Common myeloid progenitor, CD34-positive (primary cell): Measurements from ENCODE around the gene MSI2.

Experiments used
- CTCF ChIA-PET: fragments of 350-600 bp; sonication (Branson Sonifier 250); formaldehyde crosslinking; loops from one replicate; lab custom pipeline; 2021; ENCODE audit warnings: antibody characterized with exemption; lab: Charles Lee
- POLR2A ChIA-PET: fragments of 350-600 bp; sonication (Branson Sonifier 250); formaldehyde crosslinking; loops from one replicate; lab custom pipeline; 2021; ENCODE audit warnings: antibody characterized with exemption; lab: Charles Lee
- DNase-seq, 3 donors: peaks; one replicate each; pipeline versions ENCODE4 v3.0.0 to v3.0.0-alpha.2; 2013
- H3K27ac ChIP-seq, 2 experiments: 1 replicate in 1 of 2; 2 replicates in 1 of 2; pipeline ENCODE4 v1.7.0; 2013; ENCODE audit warnings: inconsistent platforms in 2 of 2, low read length in 2 of 2, mild to moderate bottlenecking in 2 of 2, low read depth in 1 of 2, moderate library complexity in 1 of 2; ENCODE audit not compliant: severe bottlenecking in 2 of 2, insufficient read depth in 1 of 2, poor library complexity in 1 of 2
- H3K27me3 ChIP-seq, 5 experiments: replicated peaks in 2 of 5; 1 replicate in 3 of 5; 2 replicates in 2 of 5; pipeline versions ENCODE4 v1.6.1 to v1.7.0; 2013; ENCODE audit warnings: low read length in 4 of 5, mild to moderate bottlenecking in 2 of 5, moderate library complexity in 2 of 5, inconsistent platforms in 1 of 5; ENCODE audit not compliant: insufficient read depth in 5 of 5, control insufficient read depth in 4 of 5
- H3K36me3 ChIP-seq, 4 experiments: 1 replicate in 2 of 4; 2 replicates in 2 of 4; pipeline versions ENCODE4 v1.6.1 to v1.7.0; 2013; ENCODE audit warnings: low read length in 3 of 4, control low read depth in 1 of 4, mild to moderate bottlenecking in 1 of 4; ENCODE audit not compliant: control insufficient read depth in 4 of 4, insufficient read depth in 4 of 4
- H3K4me1 ChIP-seq, 4 experiments: 1 replicate in 3 of 4; 2 replicates in 1 of 4; pipeline versions ENCODE4 v1.6.1 to v1.7.1; 2013; ENCODE audit warnings: low read length in 3 of 4, mild to moderate bottlenecking in 3 of 4, control low read depth in 1 of 4, inconsistent platforms in 1 of 4, moderate library complexity in 1 of 4; ENCODE audit not compliant: control insufficient read depth in 4 of 4, insufficient read depth in 4 of 4; ENCODE audit errors: control extremely low read depth in 1 of 4
- H3K4me3 ChIP-seq, 7 experiments: 1 replicate in 4 of 7; 2 replicates in 3 of 7; pipeline versions ENCODE4 v1.5.1 to v1.7.0; 2013; ENCODE audit warnings: mild to moderate bottlenecking in 7 of 7, low read length in 6 of 7, moderate library complexity in 6 of 7, inconsistent platforms in 2 of 7, low read depth in 2 of 7, control low read depth in 1 of 7; ENCODE audit not compliant: insufficient read depth in 4 of 7, control insufficient read depth in 1 of 7; ENCODE audit errors: extremely low read depth in 1 of 7
- H3K9me3 ChIP-seq, 5 experiments: 1 replicate in 4 of 5; 2 replicates in 1 of 5; pipeline versions ENCODE4 v1.6.1 to v1.7.1; 2013; ENCODE audit warnings: low read length in 4 of 5, mild to moderate bottlenecking in 2 of 5, inconsistent platforms in 1 of 5, low read depth in 1 of 5, moderate library complexity in 1 of 5; ENCODE audit not compliant: control insufficient read depth in 4 of 5, insufficient read depth in 2 of 5; ENCODE audit errors: control extremely low read depth in 1 of 5
- WGBS: methylation state at CpG from one replicate; pipeline ENCODE4 v1.1.5; 2013; ENCODE audit not compliant: insufficient coverage; 5-methylcytosine and 5-hydroxymethylcytosine counted together

Gene MSI2

GRCh38 chr17:57691939-57692338 is 435.6 kb downstream of the MSI2 start:
- H3K27me3 ChIP-seq, result no peaks in the 10 kb centered on the region
- peaks cover 0 to 2% (median 0%) of the 10 kb centered on the region in 4 experiments for H3K36me3 ChIP-seq
- H3K4me1 ChIP-seq, result no peaks in the 10 kb centered on the region
- POLR2A ChIA-PET, result no interaction called here
- H3K9me3 ChIP-seq, result peaks cover 0 to 12% (median 4%) of the 10 kb centered on the region in 5 experiments
- H3K4me3 ChIP-seq, result no peak overlapping the region
- no peak for DNase-seq
- CTCF ChIA-PET, result interaction anchor here (0.8 kb wide), 1 partner anchor 12 kb away, joined by 3 read pairs; no protein-coding TSS in a partner anchor
- H3K27ac ChIP-seq, result no peak overlapping the region
- WGBS, result no CpG with 5 or more reads among the region's 1 CpG

GRCh38 chr17:57692770-57693169 is 436.4 kb downstream of the MSI2 start:
- no CpG with 5 or more reads among the region's 1 CpG for WGBS
- Histone ChIP-seq H3K4me1 (peaks cover 0 to under 1% (median 0%) of the 10 kb centered on the region in 4 experiments), H3K4me3 (no peak overlapping the region), H3K36me3 (peaks cover 0 to 2% (median 0%) of the 10 kb centered on the region in 4 experiments), H3K9me3 (peaks cover 0 to 12% (median 4%) of the 10 kb centered on the region in 5 experiments), H3K27ac (no peak overlapping the region), H3K27me3 (no peaks in the 10 kb centered on the region)
- ChIA-PET POLR2A (no interaction called here), CTCF (no interaction called here)
- DNase-seq, result no peak

- ChIA-PET POLR2A (no interaction called here), CTCF (interaction anchor here (0.7 to 1.0 kb wide), 2 partner anchors 15 to 60 kb away, joined by 3 to 6 read pairs; no protein-coding TSS in a partner anchor)
- WGBS, result no CpG with 5 or more reads among the region's 1 CpG
- Histone ChIP-seq H3K36me3 (peaks cover 0 to 2% (median 0%) of the 10 kb centered on the region in 4 experiments), H3K4me1 (peaks cover 0 to 10% (median 4%) of the 10 kb centered on the region in 4 experiments), H3K9me3 (peaks cover 0 to 12% (median 4%) of the 10 kb centered on the region in 5 experiments), H3K27ac (no peak overlapping the region), H3K4me3 (no peak overlapping the region), H3K27me3 (no peaks in the 10 kb centered on the region)
- DNase-seq, result no peak
Observed at GRCh38 chr17:57694051-57694450, 437.7 kb downstream of the MSI2 start.

GRCh38 chr17:57696050-57696449 is 439.7 kb downstream of the MSI2 start:
- ChIA-PET CTCF (interaction anchor here (0.9 to 1.3 kb wide), 2 partner anchors 44 to 72 kb away, joined by 3 to 4 read pairs; no protein-coding TSS in a partner anchor), POLR2A (no interaction called here)
- Histone ChIP-seq H3K27me3 (no peaks in the 10 kb centered on the region), H3K27ac (no peak overlapping the region), H3K4me3 (no peak overlapping the region), H3K9me3 (peaks cover 0 to 12% (median 4%) of the 10 kb centered on the region in 5 experiments), H3K4me1 (peaks cover 0 to 10% (median 4%) of the 10 kb centered on the region in 4 experiments), H3K36me3 (peaks cover 0 to 2% (median 0%) of the 10 kb centered on the region in 4 experiments)
- 100% methylated on average over 1 of the region's 3 CpGs for WGBS
- DNase-seq, result no peak

- H3K4me3 ChIP-seq, result no peak overlapping the region
- peaks cover 0 to 10% (median 4%) of the 10 kb centered on the region in 4 experiments for H3K4me1 ChIP-seq
- POLR2A ChIA-PET, result no interaction called here
- no peak for DNase-seq
- CTCF ChIA-PET, result interaction anchor here (1.3 kb wide), 1 partner anchor 9 kb away, joined by 4 read pairs; no protein-coding TSS in a partner anchor
- H3K36me3 ChIP-seq, result peaks cover 0 to 2% (median 0%) of the 10 kb centered on the region in 4 experiments
- no peaks in the 10 kb centered on the region for H3K27me3 ChIP-seq
- 91% methylated on average over 5 of the region's 7 CpGs for WGBS
- H3K27ac ChIP-seq, result no peak overlapping the region
- peaks cover 0 to 12% (median 4%) of the 10 kb centered on the region in 5 experiments for H3K9me3 ChIP-seq
Observed at GRCh38 chr17:57697197-57697596, 440.9 kb downstream of the MSI2 start.

GRCh38 chr17:57697891-57698711 is 441.8 kb downstream of the MSI2 start:
- no peak for DNase-seq
- CTCF ChIA-PET, result interaction anchor here (1.3 kb wide), 1 partner anchor 8 kb away, joined by 4 read pairs; no protein-coding TSS in a partner anchor
- Histone ChIP-seq H3K4me3 (no peak overlapping the region), H3K27ac (no peak overlapping the region), H3K9me3 (peaks cover 0 to 12% (median 4%) of the 10 kb centered on the region in 5 experiments), H3K4me1 (peaks cover 0 to 10% (median 4%) of the 10 kb centered on the region in 4 experiments), H3K36me3 (peaks cover 0 to 2% (median 0%) of the 10 kb centered on the region in 4 experiments), H3K27me3 (no peaks in the 10 kb centered on the region)
- WGBS, result 92% methylated on average over 10 of the region's 12 CpGs
- POLR2A ChIA-PET, result no interaction called here
